ENCODE results near the gene TRIM73.
"Not testable (repeated sequence)": the region's sequence is repeated elsewhere in the genome, so short reads cannot be mapped to it uniquely, and the experiment has no call there.

The TRIM73 gene

GRCh38 chr7:75415829-75416373 is 20.5 kb downstream of the TRIM73 start:
- not testable (repeated sequence) for DNase-seq (ENCODE audit: low spot score)

GRCh38 chr7:75416787-75417186 is 21.4 kb downstream of the TRIM73 start:
- not testable (repeated sequence) for DNase-seq (ENCODE audit: low spot score)

GRCh38 chr7:75418292-75418858 is 22.9 kb downstream of the TRIM73 start:
- not testable (repeated sequence) for DNase-seq (ENCODE audit: low spot score)

DNA sequence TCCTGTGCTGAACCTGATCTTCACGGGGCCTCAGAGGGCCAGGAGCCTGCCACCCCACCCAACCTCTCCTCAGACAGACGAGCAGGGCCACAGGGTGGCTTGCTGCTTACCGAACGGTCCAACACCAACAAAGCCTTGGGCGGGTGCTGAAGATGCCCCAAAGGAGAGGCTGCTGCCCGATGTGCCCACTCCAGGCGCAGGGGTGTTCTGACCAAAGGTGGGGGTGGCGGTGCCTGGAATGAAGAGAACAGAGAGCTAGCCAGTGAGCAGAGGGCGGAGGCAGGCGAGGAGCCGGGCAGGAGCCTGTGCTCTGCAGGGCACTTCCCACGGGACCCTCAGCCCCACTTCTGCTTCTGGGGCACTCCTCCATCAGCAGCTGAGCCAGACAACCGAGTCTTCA is 23.8 kb downstream of the TRIM73 start:
- DNase-seq (ENCODE audit: low spot score) = not testable (repeated sequence)

DNA sequence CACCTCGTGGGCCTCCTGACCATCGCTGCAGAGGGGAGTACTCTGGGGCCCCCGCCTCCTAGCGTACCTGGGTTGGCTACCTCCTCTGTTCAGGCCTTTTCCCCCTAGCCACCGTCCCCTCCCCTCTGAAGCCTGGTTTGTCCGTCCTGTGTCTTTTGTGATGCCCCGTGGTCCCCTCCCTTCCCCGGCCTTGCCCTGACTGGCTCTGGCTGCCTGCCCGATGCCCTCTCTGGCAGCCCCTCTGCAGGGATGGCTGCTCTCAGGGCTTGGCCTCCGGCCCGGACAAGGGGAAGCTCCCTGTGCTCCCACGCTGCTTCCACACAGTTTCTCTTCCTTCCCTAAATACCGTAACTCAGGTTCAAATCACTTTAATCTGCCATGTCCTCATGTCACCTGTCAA is 24.3 kb downstream of the TRIM73 start:
- DNase-seq (ENCODE audit: low spot score) = not testable (repeated sequence)

GRCh38 chr7:75420152-75420551 is 24.7 kb downstream of the TRIM73 start:
- DNase-seq (ENCODE audit: low spot score) = not testable (repeated sequence)

DNA sequence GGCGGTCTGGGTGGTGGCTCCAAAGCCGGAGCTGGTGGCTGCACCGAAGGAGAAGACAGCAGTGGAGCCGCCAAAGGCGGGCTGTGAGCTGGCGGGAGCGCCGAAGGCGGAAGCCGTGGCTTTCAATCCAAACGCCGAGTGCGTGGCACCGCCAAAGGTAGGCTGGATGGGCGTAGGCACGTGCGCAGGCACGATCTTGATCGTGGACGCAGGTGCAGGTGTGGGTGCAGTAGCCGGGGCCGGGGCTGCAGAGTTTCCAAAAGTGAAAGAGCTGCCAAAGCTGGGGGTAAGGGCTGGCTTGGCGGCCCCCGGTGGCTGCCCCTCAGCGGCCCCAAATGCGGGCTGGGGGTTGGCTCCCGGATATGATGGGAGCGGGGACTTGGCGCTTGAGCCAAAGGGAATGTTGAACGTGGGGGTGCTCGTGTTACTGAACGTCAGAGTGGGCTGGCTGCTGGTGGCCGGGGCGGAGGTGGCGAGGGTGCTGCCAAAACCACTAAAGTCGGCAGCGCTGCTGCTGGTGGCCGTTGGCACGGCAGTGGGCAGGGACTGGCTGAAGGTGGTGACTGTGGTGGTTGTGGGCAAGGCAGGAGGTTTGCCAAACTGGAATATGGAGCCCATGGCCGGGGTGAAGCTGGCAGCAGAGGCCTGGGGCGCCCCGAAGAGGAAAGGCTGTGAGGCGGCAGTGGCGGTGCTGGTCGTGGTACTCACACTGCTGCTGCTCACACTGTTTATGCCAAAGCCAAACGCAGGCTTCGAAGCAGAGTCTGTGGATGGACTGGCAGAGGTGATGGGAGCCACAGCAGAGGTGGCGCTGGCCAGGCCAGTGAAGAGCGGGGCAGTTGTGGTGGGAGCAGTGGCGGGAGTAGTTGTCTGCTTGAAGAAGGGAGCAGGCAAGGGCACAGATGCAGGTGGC is 26.6 kb downstream of the TRIM73 start:
- DNase-seq (ENCODE audit: low spot score) = not testable (repeated sequence)

GRCh38 chr7:75423481-75423880 is 28.1 kb downstream of the TRIM73 start:
- not testable (repeated sequence) for DNase-seq (ENCODE audit: low spot score)

DNA sequence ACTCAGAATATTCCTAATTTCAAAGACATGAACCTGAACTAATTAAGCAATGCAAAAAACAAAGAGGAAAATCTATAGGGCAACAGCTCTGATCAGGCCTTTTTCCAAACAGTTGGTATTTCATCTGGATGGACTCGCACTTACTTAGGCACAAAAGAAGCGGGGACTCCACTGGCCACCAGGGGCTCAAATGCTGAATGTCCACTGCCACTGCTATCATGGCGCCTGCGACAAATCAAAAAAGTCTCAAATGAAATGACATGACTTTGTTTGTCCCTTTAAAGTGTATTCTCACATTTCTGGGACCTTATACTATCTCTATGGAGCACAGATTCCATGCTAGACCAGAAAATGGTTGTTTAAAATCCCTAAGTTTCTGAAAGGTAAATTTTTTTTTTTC is 43.6 kb downstream of the TRIM73 start:
- DNase-seq (ENCODE audit: low spot score) = not testable (repeated sequence)

DNA sequence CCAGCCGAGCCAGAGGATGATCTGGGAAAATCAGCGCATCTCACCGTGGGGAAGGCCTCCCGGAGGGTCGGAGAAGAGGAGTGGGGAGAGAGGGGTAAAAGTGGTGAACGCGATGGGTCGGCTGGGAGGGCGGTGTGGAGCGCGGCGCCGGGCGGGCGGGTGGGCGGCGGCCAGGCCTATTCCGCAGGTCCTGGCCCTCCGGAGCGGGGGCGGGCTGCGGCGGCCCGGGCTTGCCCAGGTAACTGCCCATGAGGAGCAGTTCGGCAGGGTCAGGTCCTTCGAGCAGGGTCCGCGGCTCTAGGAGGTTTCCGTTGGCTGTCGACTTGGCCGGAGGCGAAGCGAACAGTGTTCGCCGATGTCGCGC is 46.7 kb downstream of the TRIM73 start:
- DNase-seq (ENCODE audit: low spot score) = not testable (repeated sequence)

DNA sequence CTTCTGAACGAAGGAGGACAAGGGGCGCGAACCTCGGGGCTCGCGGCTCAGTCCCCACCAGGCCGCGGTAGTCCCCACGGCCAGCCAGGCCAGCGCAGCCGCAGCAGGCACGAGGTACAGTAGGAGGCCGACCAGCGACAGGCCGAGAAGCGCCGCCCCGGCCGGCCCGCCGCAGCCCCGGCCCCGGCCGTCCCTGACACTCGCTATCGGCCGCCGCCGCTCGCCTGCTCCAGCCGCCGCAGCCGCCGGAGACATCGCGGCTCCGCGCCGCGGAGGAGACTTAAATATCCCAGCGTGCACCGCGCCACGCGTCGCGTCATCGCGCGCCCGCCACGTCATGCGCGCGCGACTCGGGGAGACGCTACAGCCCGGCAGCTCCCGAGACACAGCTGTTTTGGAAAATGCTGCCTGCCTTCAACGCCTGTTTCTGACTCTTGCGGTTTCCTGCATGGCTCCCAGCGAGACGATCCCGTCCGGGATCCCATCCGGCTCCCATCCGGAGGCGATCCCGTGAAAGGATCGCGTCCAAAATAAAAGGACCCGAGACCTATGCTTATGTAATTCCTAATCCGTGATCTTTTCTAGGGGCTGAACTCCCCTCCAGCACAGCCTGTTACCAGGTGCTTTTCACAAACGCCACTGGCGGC is 47.2 kb downstream of the TRIM73 start:
- not testable (repeated sequence) for DNase-seq (ENCODE audit: low spot score)

DNA sequence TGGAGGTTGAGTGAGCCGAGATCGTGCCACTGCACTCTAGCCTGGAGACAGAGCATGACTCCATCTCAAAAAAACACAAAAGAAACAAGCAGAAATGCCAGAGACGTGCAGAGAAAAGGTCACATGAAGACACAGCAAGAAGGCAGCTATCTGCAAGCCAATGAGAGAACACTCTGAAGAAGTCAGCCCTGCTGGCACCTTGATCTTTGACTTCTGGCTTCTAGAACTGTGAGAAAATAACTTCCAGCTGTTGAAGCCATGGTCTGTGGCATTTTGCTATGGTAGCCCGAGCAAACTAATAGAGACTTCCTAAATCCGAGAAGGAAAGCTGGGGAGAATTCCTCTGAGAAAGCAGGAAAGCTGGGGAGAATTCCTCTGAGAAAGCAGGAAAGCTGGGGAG is 54.5 kb downstream of the TRIM73 start:
- not testable (repeated sequence) for DNase-seq (ENCODE audit: low spot score)

GRCh38 chr7:75452494-75452955 is 57.1 kb downstream of the TRIM73 start:
- not testable (repeated sequence) for DNase-seq (ENCODE audit: low spot score)

Data from COLO829 (cell line).